ENCODE measurements around the gene PCA3. TPM values are rescaled to one million over a fixed set of nuclear protein-coding genes. Genes with fewer than 3 reads are reported as not detected.
A peak's percentile ranks its signal among the peaks of the same experiment; 100 is the strongest.

PCA3 gene
- total RNA-seq, 1 donor from 2014 or later, result not detected

DNA sequence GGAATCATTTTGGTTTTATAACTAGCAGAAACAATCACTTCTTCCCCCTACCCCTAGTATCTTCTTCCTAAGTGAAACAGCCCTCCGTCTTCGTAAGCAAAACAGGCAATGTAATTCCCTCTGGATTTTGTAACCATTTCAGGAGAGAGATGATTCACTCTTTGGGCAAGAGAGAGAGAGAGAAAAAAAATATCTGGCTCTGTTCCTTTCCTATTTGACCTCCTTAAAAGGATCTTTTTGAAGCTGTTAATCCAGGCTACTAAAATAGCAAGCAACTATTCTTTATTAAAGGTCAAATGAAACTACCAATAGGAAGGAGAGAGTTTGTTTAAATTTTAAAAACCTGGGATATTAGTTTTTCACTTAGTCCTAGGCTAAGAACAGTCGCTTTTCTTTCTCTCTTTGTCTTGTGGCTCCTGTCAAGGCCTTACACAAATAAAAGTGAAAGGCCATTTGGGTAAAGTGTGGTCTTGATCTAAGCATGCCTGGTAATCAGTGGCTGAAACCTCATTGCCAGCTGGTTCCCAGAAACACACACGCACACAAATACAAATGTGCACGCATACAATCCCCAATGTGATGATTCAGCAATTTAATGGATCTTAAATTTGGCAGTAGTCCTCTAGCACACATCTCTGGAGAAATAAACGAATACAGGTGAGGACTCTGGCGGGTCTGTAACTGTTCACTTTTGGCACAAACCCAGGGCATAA, 71.5 kb downstream of the PCA3 start:
- no peak overlapping the region for H3K4me3 ChIP-seq (ENCODE audit: low read depth, low read length)
- no peak for TF ChIP-seq CTCF (conservative IDR thresholded peaks at IDR 0.05; ENCODE audit: low read depth, low read length)
- peak; percentile 74 for DNase-seq (ENCODE audit: low read depth)

Other genes with a start within 250 kb of the PCA3 start
- 0.63 and 1.5 TPM in 2 replicates for gene PRUNE2, start 141.7 kb downstream of the PCA3 start, total RNA-seq